ENCODE data around the gene PIAS3. TPM values are rescaled to one million over a fixed set of nuclear protein-coding genes. Genes with fewer than 3 reads are reported as not detected.

PIAS3 gene
- total RNA-seq (10 to 100 TPM; 17.5 to 37.9 (median 21.7) TPM), polyA plus RNA-seq (10 to 100 TPM in 1 of 3 donors, 1 to 10 TPM in 2; 5.4 to 13.8 (median 5.5) TPM)

- H3K4me1 ChIP-seq = peaks cover 0 to 23% (median 20%) of the 10 kb centered on the region in 4 donors
- H3K9me3 ChIP-seq = no peaks in the 10 kb centered on the region
- DNase-seq = peak; percentile 98
- TF ChIP-seq, protein P1, sequence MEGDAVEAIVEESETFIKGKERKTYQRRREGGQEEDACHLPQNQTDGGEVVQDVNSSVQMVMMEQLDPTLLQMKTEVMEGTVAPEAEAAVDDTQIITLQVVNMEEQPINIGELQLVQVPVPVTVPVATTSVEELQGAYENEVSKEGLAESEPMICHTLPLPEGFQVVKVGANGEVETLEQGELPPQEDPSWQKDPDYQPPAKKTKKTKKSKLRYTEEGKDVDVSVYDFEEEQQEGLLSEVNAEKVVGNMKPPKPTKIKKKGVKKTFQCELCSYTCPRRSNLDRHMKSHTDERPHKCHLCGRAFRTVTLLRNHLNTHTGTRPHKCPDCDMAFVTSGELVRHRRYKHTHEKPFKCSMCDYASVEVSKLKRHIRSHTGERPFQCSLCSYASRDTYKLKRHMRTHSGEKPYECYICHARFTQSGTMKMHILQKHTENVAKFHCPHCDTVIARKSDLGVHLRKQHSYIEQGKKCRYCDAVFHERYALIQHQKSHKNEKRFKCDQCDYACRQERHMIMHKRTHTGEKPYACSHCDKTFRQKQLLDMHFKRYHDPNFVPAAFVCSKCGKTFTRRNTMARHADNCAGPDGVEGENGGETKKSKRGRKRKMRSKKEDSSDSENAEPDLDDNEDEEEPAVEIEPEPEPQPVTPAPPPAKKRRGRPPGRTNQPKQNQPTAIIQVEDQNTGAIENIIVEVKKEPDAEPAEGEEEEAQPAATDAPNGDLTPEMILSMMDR (IDR thresholded peaks at IDR 0.05) = no peak
- TF ChIP-seq POLR2AphosphoS5 (IDR thresholded peaks at IDR 0.05) = peak; percentile 89 to 94 (median 94)
- TF ChIP-seq POLR2A (IDR thresholded peaks at IDR 0.05) = peak; percentile 73 to 81
- peaks cover 21 to 32% (median 24%) of the 10 kb centered on the region in 4 donors for H3K36me3 ChIP-seq
- peak within 1 kb of the TSS; percentile 57 to 97 (median 82) for H3K4me3 ChIP-seq
- intact Hi-C loops (cut with DNase I) = loop anchor here (5.0 kb wide), 3 partner anchors 33 to 98 kb away; partner anchors contain the start of genes LIX1L and PEX11B
- 0 to 1% methylated on average over 42 of the region's 42 CpGs for WGBS, 2 donors
- H3K27ac ChIP-seq = peak within 1 kb of the TSS; percentile 94 to 96 (median 95)
- H3K27me3 ChIP-seq = no peaks in the 10 kb centered on the region
These were observed at the start of gene PIAS3 for GRCh38 chr1:145858901-145859490. PIAS3 (minus strand) TSS chr1:145859081; CDS start chr1:145858990, 91 bp downstream.

- H3K36me3 ChIP-seq = peaks cover 3 to 33% (median 11%) of the 10 kb centered on the region in 4 donors
- no peak overlapping the region for H3K4me3 ChIP-seq
- H3K4me1 ChIP-seq = peaks cover 0 to 9% (median 4%) of the 10 kb centered on the region in 4 donors
- 66 to 78% methylated on average over 1 of the region's 1 CpG for WGBS, 2 donors
- TF ChIP-seq, protein P1 (IDR thresholded peaks at IDR 0.05) = no peak
- no peak for TF ChIP-seq POLR2A (IDR thresholded peaks at IDR 0.05)
- TF ChIP-seq EP300 (IDR thresholded peaks at IDR 0.05) = no peak
- no peak for TF ChIP-seq POLR2AphosphoS5 (IDR thresholded peaks at IDR 0.05)
- no peak for DNase-seq
- no peaks in the 10 kb centered on the region for H3K9me3 ChIP-seq
- H3K27me3 ChIP-seq = no peaks in the 10 kb centered on the region
- intact Hi-C loops (cut with DNase I) = no loop called here
- no peak overlapping the region for H3K27ac ChIP-seq
These were observed 49.8 kb upstream of the PIAS3 start for GRCh38 chr1:145908653-145909052.

DNA sequence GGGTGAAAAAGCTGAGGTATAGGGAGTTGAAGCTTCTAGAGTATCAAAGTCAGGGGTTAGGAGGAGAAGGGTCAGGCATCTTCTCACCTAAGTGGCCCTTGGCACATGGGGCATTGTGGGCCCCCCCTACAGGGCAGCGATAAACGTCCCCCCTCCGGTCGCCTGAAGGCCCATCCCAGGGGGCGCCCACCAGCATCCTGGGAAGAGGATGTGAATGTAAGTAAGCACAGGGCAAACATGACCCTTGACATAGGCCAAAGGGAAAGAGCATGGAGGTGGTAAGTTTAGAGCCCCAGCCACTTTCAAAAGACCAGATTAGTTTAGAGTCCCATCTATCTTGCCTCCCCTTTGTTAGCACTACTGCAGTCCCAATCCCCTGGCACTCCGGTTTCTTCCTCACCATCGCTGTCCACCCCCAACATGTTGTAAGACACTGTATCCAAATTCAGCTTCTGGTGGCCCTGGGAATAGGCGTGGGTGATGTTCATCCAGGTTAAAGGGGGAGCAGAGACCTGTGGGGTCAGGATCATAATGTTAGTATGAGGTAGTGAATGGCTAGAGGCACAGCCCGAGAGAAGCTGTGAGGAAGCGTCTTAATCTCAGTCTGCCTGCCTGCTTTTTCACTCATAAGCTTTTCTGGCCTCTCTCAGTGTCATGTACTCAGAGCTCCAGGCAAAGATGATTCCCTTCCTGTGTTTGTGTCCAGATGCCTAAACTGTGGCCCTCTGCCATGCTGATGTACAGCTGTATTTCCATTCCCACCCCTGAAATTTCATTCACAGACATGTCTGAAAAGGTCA is 48.3 kb upstream of the PIAS3 start:
- Histone ChIP-seq H3K4me1 (peaks cover 0 to 9% (median 4%) of the 10 kb centered on the region in 4 donors), H3K36me3 (peaks cover 2 to 18% (median 9%) of the 10 kb centered on the region in 4 donors), H3K27ac (no peak overlapping the region), H3K9me3 (no peaks in the 10 kb centered on the region), H3K27me3 (no peaks in the 10 kb centered on the region), H3K4me3 (no peak overlapping the region)
- 84 to 85% methylated on average over 10 of the region's 10 CpGs for WGBS, 2 donors
- intact Hi-C loops (cut with DNase I) = no loop called here
- DNase-seq = no peak
- TF ChIP-seq POLR2A (IDR thresholded peaks at IDR 0.05) = no peak
- TF ChIP-seq, protein P1 (IDR thresholded peaks at IDR 0.05) = no peak

- Histone ChIP-seq H3K4me3 (no peak overlapping the region), H3K36me3 (no peaks in the 10 kb centered on the region), H3K9me3 (no peaks in the 10 kb centered on the region), H3K27me3 (no peaks in the 10 kb centered on the region), H3K4me1 (no peaks in the 10 kb centered on the region), H3K27ac (no peak overlapping the region)
- no peak for DNase-seq
- intact Hi-C loops (cut with DNase I) = no loop called here
- TF ChIP-seq, protein P1 (IDR thresholded peaks at IDR 0.05) = no peak
- TF ChIP-seq POLR2AphosphoS5 (IDR thresholded peaks at IDR 0.05) = no peak
- TF ChIP-seq POLR2A (IDR thresholded peaks at IDR 0.05) = no peak
- no peak for TF ChIP-seq EP300 (IDR thresholded peaks at IDR 0.05)
- 90 to 92% methylated on average over 12 of the region's 12 CpGs for WGBS, 2 donors
These were observed 42.6 kb upstream of the PIAS3 start for GRCh38 chr1:145901312-145902021.

Data from sigmoid colon (tissue), 7 donors.